Measurements from ENCODE around the gene CADM1. TPM values are rescaled to one million over a fixed set of nuclear protein-coding genes. Genes with fewer than 3 reads are reported as not detected.

The CADM1 gene
- total RNA-seq, 1 donor = 0.45 TPM

GRCh38 chr11:115185507-115185906 lies 318.7 kb downstream of the CADM1 start:
- no peak for TF ChIP-seq CTCF (IDR thresholded peaks at IDR 0.05; ENCODE audit: insufficient read depth, low read length)
- no peak overlapping the region for H3K4me3 ChIP-seq (ENCODE audit: low read depth, low read length)
- DNase-seq (ENCODE audit: low read depth) = no peak

GRCh38 chr11:115184901-115185300 lies 319.3 kb downstream of the CADM1 start:
- TF ChIP-seq CTCF (IDR thresholded peaks at IDR 0.05; ENCODE audit: insufficient read depth, low read length) = no peak
- no peak overlapping the region for H3K4me3 ChIP-seq (ENCODE audit: low read depth, low read length)
- no peak for DNase-seq (ENCODE audit: low read depth)

- no peak overlapping the region for H3K4me3 ChIP-seq (ENCODE audit: low read depth, low read length)
- DNase-seq (ENCODE audit: low read depth) = no peak
- no peak for TF ChIP-seq CTCF (IDR thresholded peaks at IDR 0.05; ENCODE audit: insufficient read depth, low read length)
Measured at GRCh38 chr11:115183830-115184229, 320.4 kb downstream of the CADM1 start.

GRCh38 chr11:115183136-115183535 lies 321.1 kb downstream of the CADM1 start:
- no peak for TF ChIP-seq CTCF (IDR thresholded peaks at IDR 0.05; ENCODE audit: insufficient read depth, low read length)
- H3K4me3 ChIP-seq (ENCODE audit: low read depth, low read length) = no peak overlapping the region

GRCh38 chr11:115182282-115182955 lies 321.8 kb downstream of the CADM1 start:
- TF ChIP-seq CTCF (IDR thresholded peaks at IDR 0.05; ENCODE audit: insufficient read depth, low read length) = no peak

More at GRCh38 chr11:115183136-115183535, 321.1 kb downstream of the CADM1 start:
- DNase-seq (ENCODE audit: low read depth) = no peak

GRCh38 chr11:115181538-115181937 lies 322.7 kb downstream of the CADM1 start:
- no peak for DNase-seq (ENCODE audit: low read depth)
- TF ChIP-seq CTCF (IDR thresholded peaks at IDR 0.05; ENCODE audit: insufficient read depth, low read length) = no peak
- H3K4me3 ChIP-seq (ENCODE audit: low read depth, low read length) = no peak overlapping the region

More at GRCh38 chr11:115182282-115182955, 321.8 kb downstream of the CADM1 start:
- no peak overlapping the region for H3K4me3 ChIP-seq (ENCODE audit: low read depth, low read length)
- DNase-seq (ENCODE audit: low read depth) = no peak

- DNase-seq (ENCODE audit: low read depth) = no peak
- no peak for TF ChIP-seq CTCF (IDR thresholded peaks at IDR 0.05; ENCODE audit: insufficient read depth, low read length)
- H3K4me3 ChIP-seq (ENCODE audit: low read depth, low read length) = no peak overlapping the region
Measured at GRCh38 chr11:115180272-115180671, 323.9 kb downstream of the CADM1 start.

Data from fibroblast of the aortic adventitia (primary cell).